T-cell (primary cell): Measurements from ENCODE around the gene MBD5. TPM values are rescaled to one million over a fixed set of nuclear protein-coding genes. Genes with fewer than 3 reads are reported as not detected.

Source experiments
- ATAC-seq, 4 experiments: fragments of 200-7000 bp in 3 of 4; fragments of 150-1000 bp in 1 of 4; cut with Tn5 transposase; replicated peaks in 1 of 4; 1 replicate in 3 of 4; 2 replicates in 1 of 4; pipeline ENCODE4 v1.10.0; 2021; ENCODE audit warnings: moderate library complexity in 3 of 4, mild to moderate bottlenecking in 2 of 4, moderate number of reproducible peaks in 1 of 4
- CTCF ChIA-PET, 2 donors: fragments of 300-600 bp; sonication (Branson Sonifier 250); formaldehyde crosslinking; loops; one replicate each; lab custom pipeline; 2022; ENCODE audit warnings: antibody characterized with exemption in 2 of 2; lab: Charles Lee
- POLR2A ChIA-PET, 2 donors: fragments of 300-600 bp; sonication (Branson Sonifier 250); formaldehyde crosslinking; loops; one replicate each; lab custom pipeline; 2022; ENCODE audit warnings: antibody characterized with exemption in 2 of 2; lab: Charles Lee
- DNase-seq, 35 experiments: peaks; one replicate each; pipeline versions ENCODE4 v3.0.0 to v3.0.0-alpha.2; 2013 to 2023
- H3K27ac ChIP-seq: one replicate; pipeline ENCODE4 v1.5.1; 2013; ENCODE audit warnings: low read length
- H3K27me3 ChIP-seq, 2 experiments: replicated peaks in 1 of 2; 1 replicate in 1 of 2; 2 replicates in 1 of 2; pipeline versions ENCODE4 v1.6.1 to v1.7.0; 2013; ENCODE audit warnings: low read length in 1 of 2, mixed read lengths in 1 of 2; ENCODE audit not compliant: control insufficient read depth in 2 of 2, insufficient read depth in 2 of 2; ENCODE audit errors: extremely low read depth in 1 of 2
- H3K36me3 ChIP-seq, 2 donors: 1 replicate in 1 of 2; 2 replicates in 1 of 2; pipeline versions ENCODE4 v1.6.1 to v1.7.0; 2013; ENCODE audit warnings: low read length in 1 of 2; ENCODE audit not compliant: control insufficient read depth in 2 of 2, insufficient read depth in 1 of 2; ENCODE audit errors: extremely low read depth in 1 of 2
- H3K4me1 ChIP-seq, 2 experiments: 1 replicate in 1 of 2; 2 replicates in 1 of 2; pipeline versions ENCODE4 v1.6.1 to v1.7.0; 2013; ENCODE audit warnings: low read length in 2 of 2, mixed read lengths in 1 of 2; ENCODE audit not compliant: insufficient read depth in 2 of 2, control insufficient read depth in 1 of 2; ENCODE audit errors: extremely low read depth in 1 of 2
- H3K4me3 ChIP-seq, 2 donors: 1 replicate in 1 of 2; 2 replicates in 1 of 2; pipeline versions ENCODE4 v1.5.1 to v1.7.0; 2013; ENCODE audit warnings: mild to moderate bottlenecking in 2 of 2, low read length in 1 of 2, moderate library complexity in 1 of 2; ENCODE audit not compliant: control insufficient read depth in 1 of 2; ENCODE audit errors: extremely low read depth in 1 of 2
- H3K9me3 ChIP-seq: 2 replicates; pipeline ENCODE4 v1.7.0; 2013
- H3K27ac Mint-ChIP-seq, 2 donors: one replicate each; pipeline ENCODE4 v1.8.0; 2020 to 2021; ENCODE audit warnings: mild to moderate bottlenecking in 2 of 2, mixed read lengths in 2 of 2
- H3K27me3 Mint-ChIP-seq, 2 donors: one replicate each; pipeline ENCODE4 v1.8.0; 2021 to 2022; ENCODE audit warnings: mixed read lengths in 2 of 2
- H3K36me3 Mint-ChIP-seq: one replicate; pipeline ENCODE4 v1.8.0; 2021; ENCODE audit warnings: mixed read lengths
- H3K4me1 Mint-ChIP-seq, 3 donors: one replicate each; pipeline ENCODE4 v1.8.0; 2020 to 2022; ENCODE audit warnings: mixed read lengths in 3 of 3, mild to moderate bottlenecking in 1 of 3
- H3K4me3 Mint-ChIP-seq, 3 donors: one replicate each; pipeline ENCODE4 v1.8.0; 2020 to 2022; ENCODE audit warnings: mild to moderate bottlenecking in 3 of 3, mixed read lengths in 3 of 3, moderate library complexity in 3 of 3
- H3K9me3 Mint-ChIP-seq, 3 donors: one replicate each; pipeline ENCODE4 v1.8.0; 2020 to 2022; ENCODE audit warnings: mixed read lengths in 3 of 3
- WGBS: methylation state at CpG from one replicate; pipeline ENCODE4 v1.1.5; 2013; ENCODE audit warnings: missing lambda C conversion rate; ENCODE audit not compliant: insufficient coverage; 5-methylcytosine and 5-hydroxymethylcytosine counted together
- total RNA-seq, 35 experiments: library from RNA in 6 of 35; stranded (reverse) in 6 of 35; fragments of 120-200 nt in 1 of 35; gene quantifications; one replicate each; pipeline versions ENCODE4 v1.2.1 to v1.2.4 and lab custom pipeline; 2013 to 2026

The MBD5 gene
- total RNA-seq, 5 donors from 2014 or later (not counting 1 experiment from before 2014, with no cell fraction given), result 34.6 to 81.9 (median 45.6) TPM

DNA sequence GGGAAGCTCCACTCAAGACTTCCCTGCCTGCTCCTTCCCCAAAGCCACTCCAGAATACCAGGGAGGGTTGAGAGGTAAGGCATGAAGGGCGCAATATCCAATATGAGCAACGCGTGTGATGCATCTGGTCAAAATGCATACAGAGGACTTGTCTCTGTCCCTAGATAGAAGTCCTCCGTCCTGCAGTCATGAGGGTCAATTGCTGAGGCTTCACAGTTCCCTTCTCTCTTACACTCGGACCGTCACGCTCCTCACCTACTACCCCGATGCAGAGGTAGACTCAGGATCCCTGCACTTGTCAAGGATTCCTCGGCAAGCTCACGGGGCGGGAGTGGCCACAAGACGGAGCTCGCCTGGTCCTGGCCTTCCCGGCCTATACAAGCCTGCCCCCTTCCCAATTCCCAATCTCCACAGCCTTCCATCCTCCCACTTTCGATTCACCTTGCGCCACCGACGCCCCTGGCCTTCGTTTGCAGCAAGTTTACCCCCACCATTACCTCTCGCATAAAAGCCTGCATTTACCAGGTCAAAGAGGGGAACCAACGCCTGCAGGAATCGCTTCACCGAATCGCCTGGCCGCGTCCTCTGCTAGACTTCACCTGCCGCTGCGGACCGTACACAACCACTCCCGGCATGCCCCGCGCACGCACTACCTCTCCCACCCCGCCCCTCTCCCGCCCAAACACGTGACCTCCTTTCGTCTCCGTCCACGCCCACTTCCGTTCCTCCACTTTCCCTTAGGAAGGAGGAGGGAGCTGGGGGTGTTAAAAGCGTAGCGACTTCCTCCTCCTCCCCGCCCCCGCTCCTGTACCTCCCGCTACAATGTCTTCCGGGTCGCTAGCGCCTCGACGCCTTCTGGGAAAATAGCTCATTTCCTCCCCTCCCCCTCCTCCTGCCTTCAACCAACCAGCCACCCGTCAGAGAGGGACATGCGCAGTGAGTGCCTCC lies 506 bp upstream of the MBD5 start, which contains the start of gene ORC4:
Gene ORC4, minus strand, starts transcription at position 627 of the 948 bp plus-strand sequence. CDS start 44,779 bp downstream, outside the sequence.
- ChIA-PET POLR2A (interaction anchor here (0.5 to 1.8 kb wide), 18 partner anchors 9 to 1566 kb away, joined by 3 to 13 read pairs (median 5); no protein-coding TSS in a partner anchor), CTCF (interaction anchor here (0.5 to 2.4 kb wide), 15 partner anchors 9 to 625 kb away, joined by 3 to 18 read pairs (median 5); partner anchors contain the start of gene ACVR2A (in 1 of the 2))
- Histone ChIP-seq H3K27ac (peak within 1 kb of the TSS; percentile 96), H3K4me1 (peaks cover 16 to 27% of the 10 kb centered on the region in 2 experiments), H3K27me3 (no peaks in the 10 kb centered on the region), H3K4me3 (peak within 1 kb of the TSS; percentile 83 to 95), H3K9me3 (no peaks in the 10 kb centered on the region), H3K36me3 (no peaks in the 10 kb centered on the region)
- ATAC-seq, result peak; percentile 90 to 93 (median 92)
- H3K27ac Mint-ChIP-seq, result peak within 1 kb of the TSS; percentile 96 to 98
- H3K9me3 Mint-ChIP-seq, result no peaks in the 10 kb centered on the region
- DNase-seq, result peak; percentile 89 to 99 (median 94)
- no peaks in the 10 kb centered on the region for H3K27me3 Mint-ChIP-seq
- under 1% methylated on average over 22 of the region's 52 CpGs for WGBS
- H3K4me1 Mint-ChIP-seq, result peaks cover 68 to 75% (median 72%) of the 10 kb centered on the region in 3 donors
- H3K36me3 Mint-ChIP-seq, result peaks cover 8% of the 10 kb centered on the region
- H3K4me3 Mint-ChIP-seq, result peak within 1 kb of the TSS; percentile 96 to 99 (median 99)

DNA sequence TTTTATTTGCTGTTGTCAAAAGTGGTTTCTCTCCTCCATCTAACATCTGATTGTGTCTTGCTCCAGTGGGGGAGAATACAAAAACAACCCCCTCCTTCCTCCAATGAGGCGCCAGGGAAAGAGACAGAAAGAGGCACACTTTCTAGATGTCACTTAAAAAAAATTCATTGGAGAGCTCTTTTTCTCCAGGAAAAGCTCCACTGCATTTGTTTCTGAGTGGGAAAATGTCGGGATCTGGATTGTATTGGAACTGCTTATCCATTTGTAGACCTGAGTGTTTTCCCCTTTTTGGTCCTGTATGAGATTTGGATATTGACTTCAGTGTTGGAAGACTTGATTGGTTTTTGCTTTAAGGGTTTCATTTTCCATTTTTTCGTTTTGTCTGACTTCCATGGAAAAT lies 995 bp downstream of the MBD5 start:
- peak overlapping the region; percentile 96 for H3K27ac ChIP-seq
- H3K27me3 ChIP-seq, result no peaks in the 10 kb centered on the region
- peaks cover 16 to 27% of the 10 kb centered on the region in 2 experiments for H3K4me1 ChIP-seq
- H3K4me3 ChIP-seq, result peak overlapping the region; percentile 83 to 95
- no peak for DNase-seq
- Mint-ChIP-seq H3K9me3 (no peaks in the 10 kb centered on the region), H3K27ac (peak overlapping the region; percentile 96 to 98), H3K27me3 (no peaks in the 10 kb centered on the region), H3K4me1 (peaks cover 63 to 68% (median 67%) of the 10 kb centered on the region in 3 donors), H3K4me3 (peak overlapping the region; percentile 96 to 99 (median 99)), H3K36me3 (no peaks in the 10 kb centered on the region)
- no peaks in the 10 kb centered on the region for H3K9me3 ChIP-seq
- ATAC-seq, result no peak
- ChIA-PET CTCF (interaction anchor here (0.5 to 1.8 kb wide), 3 partner anchors 10 to 32 kb away, joined by 4 to 5 read pairs (median 4); no protein-coding TSS in a partner anchor), POLR2A (interaction anchor here (0.5 to 1.8 kb wide), 3 partner anchors 11 to 625 kb away, joined by 4 to 13 read pairs (median 4); no protein-coding TSS in a partner anchor)
- WGBS, result 6% methylated on average over 2 of the region's 3 CpGs
- no peaks in the 10 kb centered on the region for H3K36me3 ChIP-seq

DNA sequence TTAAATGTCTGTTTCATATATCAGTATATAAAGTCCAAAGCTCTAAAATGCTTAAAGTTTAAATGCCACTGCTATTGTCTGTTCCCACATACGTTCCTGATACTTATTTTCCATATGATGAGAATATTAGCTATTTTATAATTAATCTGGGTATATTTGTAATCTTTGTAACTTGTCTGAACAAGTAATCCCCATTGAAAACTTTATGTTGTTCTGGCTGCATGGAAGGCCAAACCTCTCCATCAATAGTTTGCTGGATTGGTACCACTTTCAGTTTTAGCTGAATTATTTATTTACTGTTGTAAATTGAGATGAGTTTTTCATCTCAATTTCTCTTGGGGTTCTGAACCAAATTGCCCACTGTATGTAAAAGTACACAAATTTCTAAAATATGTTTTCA lies 1.5 kb downstream of the MBD5 start:
- Mint-ChIP-seq H3K9me3 (no peaks in the 10 kb centered on the region), H3K27ac (peak overlapping the region; percentile 96 to 98), H3K4me3 (peak overlapping the region; percentile 96 to 99 (median 99)), H3K4me1 (peaks cover 61 to 66% (median 64%) of the 10 kb centered on the region in 3 donors), H3K27me3 (no peaks in the 10 kb centered on the region), H3K36me3 (no peaks in the 10 kb centered on the region)
- no CpG with 5 or more reads among the region's 1 CpG for WGBS
- peaks cover 16 to 27% of the 10 kb centered on the region in 2 experiments for H3K4me1 ChIP-seq
- H3K27me3 ChIP-seq, result no peaks in the 10 kb centered on the region
- H3K27ac ChIP-seq, result peak overlapping the region; percentile 96
- peak overlapping the region in 1 of 2 donors; percentile 83 for H3K4me3 ChIP-seq
- no peaks in the 10 kb centered on the region for H3K36me3 ChIP-seq
- H3K9me3 ChIP-seq, result no peaks in the 10 kb centered on the region
- CTCF ChIA-PET, result interaction anchor here (0.5 to 1.8 kb wide), 5 partner anchors 9 to 755 kb away, joined by 4 to 6 read pairs (median 4); no protein-coding TSS in a partner anchor
- ATAC-seq (no peak), DNase-seq (peak in 1 of 35 experiments; percentile 12)
- POLR2A ChIA-PET, result interaction anchor here (0.6 to 0.7 kb wide), 2 partner anchors 388 to 630 kb away, joined by 3 to 4 read pairs; no protein-coding TSS in a partner anchor

DNA sequence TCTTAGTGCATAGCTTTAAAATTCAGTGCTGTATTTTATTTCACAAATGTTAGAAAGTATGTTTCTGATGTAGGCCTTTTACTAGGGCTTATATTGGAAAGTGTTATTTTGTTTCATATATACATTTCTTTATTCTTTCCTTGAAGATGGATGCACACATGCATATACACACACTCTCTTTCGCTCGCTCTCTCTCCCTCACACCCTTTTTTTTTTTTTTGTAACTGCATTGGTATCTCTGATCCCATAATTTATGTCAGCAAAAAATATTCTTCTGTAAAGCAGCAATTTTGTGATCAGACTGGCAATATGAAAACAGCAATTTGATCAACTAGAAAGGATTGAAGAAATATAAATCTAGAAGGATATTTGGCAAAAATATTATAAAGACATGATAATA lies 2.0 kb downstream of the MBD5 start:
- POLR2A ChIA-PET, result interaction anchor here (0.6 to 0.9 kb wide), 6 partner anchors 10 to 744 kb away, joined by 3 to 8 read pairs (median 6); no protein-coding TSS in a partner anchor
- Mint-ChIP-seq H3K27ac (peak overlapping the region; percentile 93 to 96), H3K27me3 (no peaks in the 10 kb centered on the region), H3K4me1 (peaks cover 58 to 64% (median 60%) of the 10 kb centered on the region in 3 donors), H3K36me3 (no peaks in the 10 kb centered on the region), H3K9me3 (no peaks in the 10 kb centered on the region), H3K4me3 (peak overlapping the region; percentile 43 to 96 (median 75))
- Histone ChIP-seq H3K36me3 (no peaks in the 10 kb centered on the region), H3K27ac (peak overlapping the region; percentile 22), H3K4me1 (peaks cover 16 to 27% of the 10 kb centered on the region in 2 experiments), H3K27me3 (no peaks in the 10 kb centered on the region), H3K4me3 (no peak overlapping the region), H3K9me3 (no peaks in the 10 kb centered on the region)
- CTCF ChIA-PET, result interaction anchor here (0.6 to 1.8 kb wide), 6 partner anchors 9 to 794 kb away, joined by 3 to 6 read pairs (median 4); no protein-coding TSS in a partner anchor
- DNase-seq (no peak), ATAC-seq (no peak)
- no CpG with 5 or more reads among the region's 2 CpGs for WGBS

DNA sequence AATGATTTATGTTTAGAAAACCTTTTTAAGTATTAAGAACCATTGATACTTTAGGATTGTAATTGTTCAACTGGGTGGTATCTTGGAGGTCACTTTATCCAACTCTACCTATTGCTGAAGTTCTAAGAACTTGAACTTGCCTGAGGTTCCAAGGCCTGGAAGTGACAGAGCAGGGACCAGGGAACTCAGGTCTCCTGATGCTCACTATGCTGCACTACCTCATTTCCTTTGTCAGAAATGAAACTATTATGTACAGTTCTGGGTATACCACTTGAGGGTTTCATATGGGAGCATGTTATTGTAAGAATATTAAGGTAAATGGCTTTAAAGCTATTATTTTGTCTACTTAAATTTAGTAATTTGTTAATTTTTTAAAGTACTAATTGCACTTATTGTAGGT lies 3.0 kb downstream of the MBD5 start:
- DNase-seq, result peak in 1 of 35 experiments; percentile 40
- no peak for ATAC-seq
- Mint-ChIP-seq H3K9me3 (no peaks in the 10 kb centered on the region), H3K27me3 (no peaks in the 10 kb centered on the region), H3K36me3 (no peaks in the 10 kb centered on the region), H3K4me1 (peaks cover 48 to 56% (median 55%) of the 10 kb centered on the region in 3 donors), H3K4me3 (peak overlapping the region; percentile 60 to 96 (median 66)), H3K27ac (peak overlapping the region; percentile 93 to 95)
- CTCF ChIA-PET, result no interaction called here
- H3K36me3 ChIP-seq, result no peaks in the 10 kb centered on the region
- H3K27me3 ChIP-seq, result no peaks in the 10 kb centered on the region
- H3K4me1 ChIP-seq, result peaks cover 16 to 23% of the 10 kb centered on the region in 2 experiments
- no peaks in the 10 kb centered on the region for H3K9me3 ChIP-seq
- no peak overlapping the region for H3K4me3 ChIP-seq
- POLR2A ChIA-PET, result no interaction called here
- H3K27ac ChIP-seq, result peak overlapping the region; percentile 22
